ENCODE data around the gene SH3BP1. TPM values are rescaled to one million over a fixed set of nuclear protein-coding genes. Genes with fewer than 3 reads are reported as not detected.

Gene SH3BP1
- total and polyA plus RNA-seq, 2 of the 13 experiments (the other 11 are each of a cell fraction or from before 2014, with no cell fraction given): 8.4 to 18.5 TPM

GRCh38 chr22:37684803-37685615 lies 45.5 kb downstream of the SH3BP1 start (continued):
- TF ChIP-seq MIER3 (CRISPR knock-in tag; IDR thresholded peaks at IDR 0.05; ENCODE audit: borderline replicate concordance): no peak
- TF ChIP-seq TEAD2 (CRISPR knock-in tag; IDR thresholded peaks at IDR 0.05): no peak
- TF ChIP-seq HOXD1 (CRISPR knock-in tag; IDR thresholded peaks at IDR 0.05): no peak
- no peak for TF ChIP-seq PRDM15 (CRISPR knock-in tag; IDR thresholded peaks at IDR 0.05)
- TF ChIP-seq RXRA (CRISPR knock-in tag; IDR thresholded peaks at IDR 0.05): no peak
- no peak for TF ChIP-seq KDM1A (CRISPR knock-in tag; IDR thresholded peaks at IDR 0.05)
- TF ChIP-seq JUND (CRISPR knock-in tag; IDR thresholded peaks at IDR 0.05): no peak
- no peak; the same call in 1 of the 2 replicates for TF ChIP-seq ARID2 (CRISPR knock-in tag; IDR thresholded peaks at IDR 0.05; ENCODE audit: borderline replicate concordance)
- 0 out of 2 replicates have a peak, but pooled peaks have one; percentile 14 for TF ChIP-seq PHF21A (CRISPR knock-in tag; IDR thresholded peaks at IDR 0.05)
- TF ChIP-seq TCF7 (IDR thresholded peaks at IDR 0.05; ENCODE audit: low read depth): no peak
- no peak for TF ChIP-seq ZNF597 (CRISPR knock-in tag; IDR thresholded peaks at IDR 0.05)
- TF ChIP-seq BCL6 (CRISPR knock-in tag; IDR thresholded peaks at IDR 0.05): no peak
- TF ChIP-seq DMAP1 (CRISPR knock-in tag; IDR thresholded peaks at IDR 0.05): no peak
- TF ChIP-seq HNRNPH1 (optimal IDR thresholded peaks at IDR 0.05; ENCODE audit: low read depth, low read length): no peak
- TF ChIP-seq CENPX (CRISPR knock-in tag; IDR thresholded peaks at IDR 0.05): no peak
- TF ChIP-seq ZNF543 (CRISPR knock-in tag; IDR thresholded peaks at IDR 0.05): 0 out of 2 replicates have a peak, but pooled peaks have one; percentile 21
- TF ChIP-seq TARDBP (CRISPR knock-in tag; IDR thresholded peaks at IDR 0.05): no peak
- no peak for TF ChIP-seq ZC3H4 (CRISPR knock-in tag; IDR thresholded peaks at IDR 0.05; ENCODE audit: borderline replicate concordance)
- 0 out of 2 replicates have a peak, but pooled peaks have one; percentile 1 for TF ChIP-seq NAIF1 (CRISPR knock-in tag; IDR thresholded peaks at IDR 0.05; ENCODE audit: borderline replicate concordance)
- TF ChIP-seq BCL3 (CRISPR knock-in tag; IDR thresholded peaks at IDR 0.05): no peak
- TF ChIP-seq PAX8 (CRISPR knock-in tag; IDR thresholded peaks at IDR 0.05; ENCODE audit: borderline replicate concordance): no peak
- TF ChIP-seq DBP (CRISPR knock-in tag; IDR thresholded peaks at IDR 0.05; ENCODE audit: not compliant biosample characterization): no peak
- 0 out of 2 replicates have a peak, but pooled peaks have one; percentile 23 for TF ChIP-seq ZNF614 (CRISPR knock-in tag; IDR thresholded peaks at IDR 0.05; ENCODE audit: borderline replicate concordance)
- TF ChIP-seq RCOR2 (CRISPR knock-in tag; IDR thresholded peaks at IDR 0.05): no peak
- TF ChIP-seq HIVEP1 (CRISPR knock-in tag; IDR thresholded peaks at IDR 0.05): no peak

Measured in HepG2 (cell line).